ENCODE results near the gene RNF123. TPM values are rescaled to one million over a fixed set of nuclear protein-coding genes. Genes with fewer than 3 reads are reported as not detected.

Gene RNF123
- total RNA-seq, 4 donors from 2014 or later = 34.6 to 99.5 (median 52.1) TPM

DNA sequence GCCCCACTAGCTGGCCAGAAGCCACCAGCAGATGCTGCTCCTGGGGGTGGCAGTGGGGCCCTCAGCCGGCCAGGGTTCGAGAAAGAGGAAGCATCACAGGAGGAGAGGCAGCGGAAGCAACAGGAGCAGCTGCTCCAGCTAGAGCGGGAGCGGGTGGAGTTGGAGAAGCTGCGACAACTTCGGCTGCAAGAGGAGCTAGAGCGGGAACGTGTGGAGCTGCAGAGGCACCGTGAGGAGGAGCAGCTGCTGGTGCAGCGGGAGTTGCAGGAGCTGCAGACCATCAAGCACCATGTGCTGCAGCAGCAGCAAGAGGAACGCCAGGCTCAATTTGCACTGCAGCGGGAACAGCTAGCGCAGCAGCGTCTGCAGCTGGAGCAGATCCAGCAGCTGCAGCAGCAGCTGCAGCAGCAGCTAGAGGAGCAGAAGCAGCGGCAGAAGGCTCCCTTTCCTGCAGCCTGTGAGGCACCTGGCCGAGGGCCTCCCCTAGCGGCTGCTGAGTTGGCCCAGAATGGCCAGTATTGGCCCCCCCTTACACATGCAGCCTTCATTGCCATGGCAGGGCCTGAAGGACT is 32.7 kb upstream of the RNF123 start:
- Histone ChIP-seq H3K9me3 (no peaks in the 10 kb centered on the region), H3K4me1 (no peaks in the 10 kb centered on the region), H3K36me3 (no peaks in the 10 kb centered on the region), H3K27me3 (no peaks in the 10 kb centered on the region), H3K4me3 (no peak overlapping the region), H3K27ac (no peak overlapping the region)
- no peak for DNase-seq
- WGBS, 2 donors (ENCODE audit: low coverage in 1 of 2) = 66% methylated on average over 14 of the region's 18 CpGs; no CpG with 5 or more reads in 1 of the 2 donors
- in situ Hi-C loops (cut with MboI; ENCODE audit: low pct_ligation_motif_present in 1 of 4, low pct_unique_long_range_greater_than_20kb in 1 of 4, low sequenced_read_pairs in 3 of 4) (no loop called here), intact Hi-C loops (cut with DNase I; ENCODE audit: low total_unique reads) (no loop called here)
- TF ChIP-seq EP300 (IDR thresholded peaks at IDR 0.05; ENCODE audit: low read depth) (no peak), POLR2AphosphoS5 (IDR thresholded peaks at IDR 0.05) (no peak), CTCF (IDR thresholded peaks at IDR 0.05) (no peak), POLR2A (IDR thresholded peaks at IDR 0.05) (no peak)

GRCh38 chr3:49657208-49657915 is 32.0 kb upstream of the RNF123 start:
- 84 to 92% methylated on average over 11 to 34 of the region's 36 CpGs for WGBS, 2 donors (ENCODE audit: low coverage in 1 of 2)
- H3K4me1 ChIP-seq = no peaks in the 10 kb centered on the region

GRCh38 chr3:49658711-49659110 is 30.6 kb upstream of the RNF123 start:
- Histone ChIP-seq H3K27me3 (no peaks in the 10 kb centered on the region), H3K9me3 (no peaks in the 10 kb centered on the region), H3K36me3 (no peaks in the 10 kb centered on the region), H3K27ac (no peak overlapping the region), H3K4me3 (no peak overlapping the region), H3K4me1 (no peaks in the 10 kb centered on the region)
- no peak for DNase-seq
- no peak for TF ChIP-seq POLR2A (IDR thresholded peaks at IDR 0.05)
- TF ChIP-seq CTCF (IDR thresholded peaks at IDR 0.05) = no peak
- TF ChIP-seq EP300 (IDR thresholded peaks at IDR 0.05; ENCODE audit: low read depth) = no peak
- no peak for TF ChIP-seq POLR2AphosphoS5 (IDR thresholded peaks at IDR 0.05)
- 80 to 100% methylated on average over 1 to 2 of the region's 2 CpGs for WGBS, 2 donors (ENCODE audit: low coverage in 1 of 2)
- intact Hi-C loops (cut with DNase I; ENCODE audit: low total_unique reads) (no loop called here), in situ Hi-C loops (cut with MboI; ENCODE audit: low pct_ligation_motif_present in 1 of 4, low pct_unique_long_range_greater_than_20kb in 1 of 4, low sequenced_read_pairs in 3 of 4) (no loop called here)

More at GRCh38 chr3:49657208-49657915, 32.0 kb upstream of the RNF123 start:
- Histone ChIP-seq H3K36me3 (no peaks in the 10 kb centered on the region), H3K27ac (no peak overlapping the region), H3K27me3 (no peaks in the 10 kb centered on the region), H3K9me3 (no peaks in the 10 kb centered on the region), H3K4me3 (no peak overlapping the region)
- intact Hi-C loops (cut with DNase I; ENCODE audit: low total_unique reads) = no loop called here
- TF ChIP-seq CTCF (IDR thresholded peaks at IDR 0.05) (no peak), POLR2AphosphoS5 (IDR thresholded peaks at IDR 0.05) (no peak), POLR2A (IDR thresholded peaks at IDR 0.05) (no peak), EP300 (IDR thresholded peaks at IDR 0.05; ENCODE audit: low read depth) (no peak)
- DNase-seq = no peak
- in situ Hi-C loops (cut with MboI; ENCODE audit: low pct_ligation_motif_present in 1 of 4, low pct_unique_long_range_greater_than_20kb in 1 of 4, low sequenced_read_pairs in 3 of 4) = no loop called here

DNA sequence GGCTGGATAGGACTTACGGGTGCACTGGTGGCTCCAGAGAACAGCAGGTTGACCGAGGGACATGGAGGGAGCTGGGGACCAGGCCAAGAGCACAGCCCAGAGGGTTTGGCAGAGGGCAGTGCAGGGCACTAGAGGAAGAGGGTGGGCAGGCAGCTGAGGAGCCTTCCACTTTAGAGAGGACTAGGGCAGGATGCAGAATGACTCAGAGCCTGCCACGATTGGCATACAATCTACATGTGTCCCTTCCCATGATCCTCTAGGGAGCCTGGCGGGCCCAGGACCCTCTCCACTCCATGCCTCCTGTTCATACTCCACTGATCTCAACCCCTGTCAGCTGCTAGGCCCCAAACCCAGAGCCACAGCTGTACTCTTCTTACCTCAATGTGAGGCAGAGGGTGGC is 29.6 kb upstream of the RNF123 start:
- in situ Hi-C loops (cut with MboI; ENCODE audit: low pct_ligation_motif_present in 1 of 4, low pct_unique_long_range_greater_than_20kb in 1 of 4, low sequenced_read_pairs in 3 of 4) (loop anchor here in 1 of 4 donors (10.0 kb wide), 1 partner anchor 115 kb away; no protein-coding TSS in a partner anchor), intact Hi-C loops (cut with DNase I; ENCODE audit: low total_unique reads) (no loop called here)
- Histone ChIP-seq H3K27me3 (no peaks in the 10 kb centered on the region), H3K27ac (no peak overlapping the region), H3K36me3 (no peaks in the 10 kb centered on the region), H3K4me3 (no peak overlapping the region), H3K9me3 (no peaks in the 10 kb centered on the region), H3K4me1 (no peaks in the 10 kb centered on the region)
- TF ChIP-seq CTCF (IDR thresholded peaks at IDR 0.05) = no peak
- no peak for TF ChIP-seq POLR2AphosphoS5 (IDR thresholded peaks at IDR 0.05)
- no peak for TF ChIP-seq POLR2A (IDR thresholded peaks at IDR 0.05)
- TF ChIP-seq EP300 (IDR thresholded peaks at IDR 0.05; ENCODE audit: low read depth) = no peak
- WGBS, 2 donors (ENCODE audit: low coverage in 1 of 2) = 70% methylated on average over 4 of the region's 4 CpGs; no CpG with 5 or more reads in 1 of the 2 donors
- DNase-seq = no peak

Measured in transverse colon (tissue), 4 donors.